Neural cell (in vitro differentiated cells): ENCODE results near the gene KLKB1. TPM values are rescaled to one million over a fixed set of nuclear protein-coding genes. Genes with fewer than 3 reads are reported as not detected.

Source experiments
- H2AFZ ChIP-seq: fragments of 200-600, 300-800 bp; sonication (generic), shearing (Covaris generic); 2 replicates; pipeline ENCODE4 v1.6.0; 2014; ENCODE audit warnings: low read depth, mild to moderate bottlenecking, antibody characterized with exemption, low read length, moderate library complexity
- H3F3A ChIP-seq: fragments of 200-600 bp; shearing (Covaris generic); 2 replicates; pipeline ENCODE4 v1.6.1; 2016; ENCODE audit warnings: mild to moderate bottlenecking, moderate library complexity, mixed read lengths, antibody characterized with exemption, low read length; ENCODE audit not compliant: insufficient read depth, poor library complexity, severe bottlenecking
- H3K27ac ChIP-seq: fragments of 200-600, 300-800 bp; sonication (generic), shearing (Covaris generic); 2 replicates; pipeline ENCODE4 v1.5.1; 2014; ENCODE audit warnings: mild to moderate bottlenecking, low read length, moderate library complexity
- H3K27me3 ChIP-seq: fragments of 300-800, 200-600 bp; sonication (generic), shearing (Covaris generic); 2 replicates; pipeline ENCODE4 v1.6.0; 2014; ENCODE audit warnings: mild to moderate bottlenecking, low read depth, low read length, moderate library complexity; ENCODE audit not compliant: insufficient read depth
- H3K36me3 ChIP-seq: fragments of 300-800, 200-600 bp; sonication (generic), shearing (Covaris generic); 2 replicates; pipeline ENCODE4 v1.5.1; 2014; ENCODE audit warnings: mild to moderate bottlenecking, antibody characterized with exemption, low read length, moderate library complexity; ENCODE audit not compliant: insufficient read depth
- H3K4me2 ChIP-seq: fragments of 300-800, 200-600 bp; sonication (generic), shearing (Covaris generic); 2 replicates; pipeline ENCODE4 v1.6.0; 2014; ENCODE audit warnings: mild to moderate bottlenecking, low read length
- H3K4me3 ChIP-seq: fragments of 300-800, 200-600 bp; sonication (generic), shearing (Covaris generic); 2 replicates; pipeline ENCODE4 v1.5.1; 2014; ENCODE audit warnings: mild to moderate bottlenecking, low read length, moderate library complexity
- H3K79me2 ChIP-seq: fragments of 200-600 bp; shearing (Covaris generic); replicated peaks from 2 replicates; pipeline ENCODE4 v1.6.0; 2014; ENCODE audit warnings: mild to moderate bottlenecking, low read length, moderate library complexity; ENCODE audit not compliant: insufficient read depth
- H3K9ac ChIP-seq: fragments of 300-800, 200-600 bp; sonication (generic), shearing (Covaris generic); 2 replicates; pipeline ENCODE4 v1.6.1; 2016; ENCODE audit warnings: mild to moderate bottlenecking, low read length, mixed read lengths
- H3K9me2 ChIP-seq: fragments of 200-600 bp; shearing (Covaris generic); 2 replicates; pipeline ENCODE4 v1.6.1; 2016; ENCODE audit warnings: mild to moderate bottlenecking, low read length, mixed read lengths; ENCODE audit not compliant: insufficient read depth
- H3K9me3 ChIP-seq: fragments of 200-600, 300-800 bp; sonication (generic), shearing (Covaris generic); 2 replicates; pipeline ENCODE4 v1.6.1; 2016; ENCODE audit warnings: mild to moderate bottlenecking, mixed run types, low read length, moderate library complexity, mixed read lengths
- H4K20me1 ChIP-seq: fragments of 200-600 bp; shearing (Covaris generic); 2 replicates; pipeline ENCODE4 v1.6.1; 2016; ENCODE audit warnings: mild to moderate bottlenecking, mixed run types; ENCODE audit not compliant: insufficient read depth
- EP300 ChIP-seq: fragments of 450-650 bp; conservative IDR thresholded peaks from 2 replicates; pipeline ENCODE4 v1.6.1; 2014; ENCODE audit warnings: antibody characterized with exemption, mild to moderate bottlenecking, moderate library complexity; ENCODE audit not compliant: poor library complexity, severe bottlenecking
- EZH2 ChIP-seq: fragments of 200-600, 300-800 bp; shearing (Covaris generic), sonication (generic); IDR thresholded peaks from 2 replicates; pipeline ENCODE4 v1.6.1; 2014; ENCODE audit warnings: antibody characterized with exemption, low read length, borderline replicate concordance, mild to moderate bottlenecking; ENCODE audit not compliant: insufficient read depth, poor library complexity, severe bottlenecking
- MXI1 ChIP-seq: fragments of 450-650 bp; conservative IDR thresholded peaks from 2 replicates; pipeline ENCODE4 v1.6.1; 2014; ENCODE audit warnings: antibody characterized with exemption, mild to moderate bottlenecking; ENCODE audit not compliant: poor library complexity, severe bottlenecking
- POLR2AphosphoS5 ChIP-seq: IDR thresholded peaks from 2 replicates; pipeline ENCODE4 v1.6.1; 2012
- RAD21 ChIP-seq: fragments of 450-650 bp; conservative IDR thresholded peaks from 2 replicates; pipeline ENCODE4 v1.6.1; 2014; ENCODE audit warnings: antibody characterized with exemption, mild to moderate bottlenecking, moderate library complexity
- SMC3 ChIP-seq: fragments of 450-650 bp; conservative IDR thresholded peaks from 2 replicates; pipeline ENCODE4 v1.6.1; 2014; ENCODE audit warnings: antibody characterized with exemption, mild to moderate bottlenecking, moderate library complexity; ENCODE audit not compliant: poor library complexity
- TAF1 ChIP-seq: IDR thresholded peaks from 2 replicates; pipeline ENCODE4 v1.6.1; 2012; ENCODE audit warnings: low read depth
- polyA plus RNA-seq: library from polyadenylated mRNA; depleted of rRNA; stranded (reverse); fragments of >200 nt; gene quantifications from 2 replicates; pipeline ENCODE4 v1.2.3, GENCODE V29; 2014
- TF ChIP-seq, protein P1 (sequence below): IDR thresholded peaks from 2 replicates; pipeline ENCODE4 v1.6.1; 2012; ENCODE audit warnings: borderline replicate concordance
- TF ChIP-seq, protein P2 (sequence below): fragments of 450-650 bp; IDR thresholded peaks from 2 replicates; pipeline ENCODE4 v1.5.1; 2014; ENCODE audit warnings: antibody characterized with exemption, mild to moderate bottlenecking, moderate library complexity; ENCODE audit not compliant: poor library complexity, severe bottlenecking

Gene KLKB1
- polyA plus RNA-seq, 1 donor from 2014 or later, result not detected

DNA sequence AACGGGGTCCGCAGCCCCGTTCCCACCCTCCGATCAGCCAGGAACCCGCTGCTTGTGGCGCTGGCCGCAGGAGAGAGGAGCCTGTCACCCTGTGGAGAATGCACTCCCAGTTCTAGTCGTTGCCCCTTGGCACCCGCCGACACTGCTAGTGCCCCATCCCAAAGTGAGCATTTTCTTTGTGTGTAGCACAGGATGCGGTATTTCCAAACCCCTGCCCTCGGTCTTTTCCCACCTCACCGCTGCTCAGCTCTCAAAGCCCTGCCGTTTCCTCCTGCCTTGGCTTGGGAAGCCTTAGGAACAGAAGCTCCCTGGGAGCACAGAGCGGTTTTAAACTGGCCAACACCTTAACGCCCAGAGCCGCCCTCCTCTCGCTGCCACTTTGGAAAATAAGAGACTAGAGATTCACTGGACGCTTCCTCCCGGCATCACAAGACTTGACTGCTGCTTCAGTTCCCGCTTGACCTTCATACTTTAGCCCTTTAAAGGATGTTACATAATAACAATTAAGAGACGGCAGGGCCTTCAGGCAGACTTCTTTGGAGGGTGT lies 35.2 kb upstream of the KLKB1 start:
- H3K36me3 ChIP-seq, result no peaks in the 10 kb centered on the region
- H3K9me2 ChIP-seq, result no peaks in the 10 kb centered on the region
- H4K20me1 ChIP-seq, result no peaks in the 10 kb centered on the region
- H3K27me3 ChIP-seq, result no peaks in the 10 kb centered on the region
- no peaks in the 10 kb centered on the region for H3K9me3 ChIP-seq
- peak overlapping the region; percentile 84 for H3K4me3 ChIP-seq
- H3K27ac ChIP-seq, result peak overlapping the region; percentile 74
- peak overlapping the region; percentile 34 for H2AFZ ChIP-seq
- H3K4me2 ChIP-seq, result peak overlapping the region; percentile 40
- peaks cover 5% of the 10 kb centered on the region for H3F3A ChIP-seq
- H3K9ac ChIP-seq, result peak overlapping the region; percentile 78
- TF ChIP-seq, protein P1, sequence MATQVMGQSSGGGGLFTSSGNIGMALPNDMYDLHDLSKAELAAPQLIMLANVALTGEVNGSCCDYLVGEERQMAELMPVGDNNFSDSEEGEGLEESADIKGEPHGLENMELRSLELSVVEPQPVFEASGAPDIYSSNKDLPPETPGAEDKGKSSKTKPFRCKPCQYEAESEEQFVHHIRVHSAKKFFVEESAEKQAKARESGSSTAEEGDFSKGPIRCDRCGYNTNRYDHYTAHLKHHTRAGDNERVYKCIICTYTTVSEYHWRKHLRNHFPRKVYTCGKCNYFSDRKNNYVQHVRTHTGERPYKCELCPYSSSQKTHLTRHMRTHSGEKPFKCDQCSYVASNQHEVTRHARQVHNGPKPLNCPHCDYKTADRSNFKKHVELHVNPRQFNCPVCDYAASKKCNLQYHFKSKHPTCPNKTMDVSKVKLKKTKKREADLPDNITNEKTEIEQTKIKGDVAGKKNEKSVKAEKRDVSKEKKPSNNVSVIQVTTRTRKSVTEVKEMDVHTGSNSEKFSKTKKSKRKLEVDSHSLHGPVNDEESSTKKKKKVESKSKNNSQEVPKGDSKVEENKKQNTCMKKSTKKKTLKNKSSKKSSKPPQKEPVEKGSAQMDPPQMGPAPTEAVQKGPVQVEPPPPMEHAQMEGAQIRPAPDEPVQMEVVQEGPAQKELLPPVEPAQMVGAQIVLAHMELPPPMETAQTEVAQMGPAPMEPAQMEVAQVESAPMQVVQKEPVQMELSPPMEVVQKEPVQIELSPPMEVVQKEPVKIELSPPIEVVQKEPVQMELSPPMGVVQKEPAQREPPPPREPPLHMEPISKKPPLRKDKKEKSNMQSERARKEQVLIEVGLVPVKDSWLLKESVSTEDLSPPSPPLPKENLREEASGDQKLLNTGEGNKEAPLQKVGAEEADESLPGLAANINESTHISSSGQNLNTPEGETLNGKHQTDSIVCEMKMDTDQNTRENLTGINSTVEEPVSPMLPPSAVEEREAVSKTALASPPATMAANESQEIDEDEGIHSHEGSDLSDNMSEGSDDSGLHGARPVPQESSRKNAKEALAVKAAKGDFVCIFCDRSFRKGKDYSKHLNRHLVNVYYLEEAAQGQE, result no peak
- TF ChIP-seq EP300, result no peak
- no peak for TF ChIP-seq EZH2
- peak; percentile 31 for TF ChIP-seq TAF1
- H3K79me2 ChIP-seq, result no peaks in the 10 kb centered on the region

DNA sequence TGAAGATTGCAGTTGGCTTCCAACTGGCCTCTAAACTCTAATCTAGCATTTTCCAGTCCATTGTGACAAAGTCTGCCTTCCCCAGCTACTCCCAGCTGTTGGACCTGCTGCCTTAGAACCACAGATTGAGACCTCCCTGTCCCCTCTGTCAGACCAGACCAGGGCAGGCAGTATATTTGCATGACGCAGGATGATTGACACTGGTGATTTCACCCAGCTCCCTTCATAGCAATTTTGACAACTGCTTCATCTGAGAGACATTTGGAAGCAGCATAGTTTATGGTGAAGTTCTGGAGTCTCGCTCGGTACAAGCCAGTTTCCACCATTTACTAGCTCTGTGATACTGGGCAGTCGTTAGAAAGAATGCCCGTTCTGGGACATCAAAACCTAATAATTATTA lies 33.5 kb upstream of the KLKB1 start:
- Histone ChIP-seq H4K20me1 (no peaks in the 10 kb centered on the region), H3K27ac (no peak overlapping the region), H3K4me2 (no peak overlapping the region), H3F3A (peaks cover 5% of the 10 kb centered on the region), H3K9ac (no peak overlapping the region), H3K27me3 (no peaks in the 10 kb centered on the region), H3K36me3 (no peaks in the 10 kb centered on the region), H3K79me2 (no peaks in the 10 kb centered on the region), H2AFZ (no peak overlapping the region), H3K9me2 (no peaks in the 10 kb centered on the region), H3K4me3 (peak overlapping the region; percentile 5), H3K9me3 (no peaks in the 10 kb centered on the region)
- no peak for TF ChIP-seq MXI1
- TF ChIP-seq SMC3, result no peak
- TF ChIP-seq RAD21, result no peak
- TF ChIP-seq EZH2, result no peak
- TF ChIP-seq, protein P1, result no peak
- TF ChIP-seq POLR2AphosphoS5, result no peak
- TF ChIP-seq EP300, result no peak
- TF ChIP-seq TAF1, result no peak
- TF ChIP-seq, protein P2, sequence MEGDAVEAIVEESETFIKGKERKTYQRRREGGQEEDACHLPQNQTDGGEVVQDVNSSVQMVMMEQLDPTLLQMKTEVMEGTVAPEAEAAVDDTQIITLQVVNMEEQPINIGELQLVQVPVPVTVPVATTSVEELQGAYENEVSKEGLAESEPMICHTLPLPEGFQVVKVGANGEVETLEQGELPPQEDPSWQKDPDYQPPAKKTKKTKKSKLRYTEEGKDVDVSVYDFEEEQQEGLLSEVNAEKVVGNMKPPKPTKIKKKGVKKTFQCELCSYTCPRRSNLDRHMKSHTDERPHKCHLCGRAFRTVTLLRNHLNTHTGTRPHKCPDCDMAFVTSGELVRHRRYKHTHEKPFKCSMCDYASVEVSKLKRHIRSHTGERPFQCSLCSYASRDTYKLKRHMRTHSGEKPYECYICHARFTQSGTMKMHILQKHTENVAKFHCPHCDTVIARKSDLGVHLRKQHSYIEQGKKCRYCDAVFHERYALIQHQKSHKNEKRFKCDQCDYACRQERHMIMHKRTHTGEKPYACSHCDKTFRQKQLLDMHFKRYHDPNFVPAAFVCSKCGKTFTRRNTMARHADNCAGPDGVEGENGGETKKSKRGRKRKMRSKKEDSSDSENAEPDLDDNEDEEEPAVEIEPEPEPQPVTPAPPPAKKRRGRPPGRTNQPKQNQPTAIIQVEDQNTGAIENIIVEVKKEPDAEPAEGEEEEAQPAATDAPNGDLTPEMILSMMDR, result no peak
